Tibial nerve (tissue), 3 donors: ENCODE data around the gene ZBTB49.

Experiments
- CTCF ChIP-seq, 5 experiments: fragments of 200-600 bp in 3 of 5; fragments of 450-650 bp in 2 of 5; sonication (generic) in 3 of 5; IDR thresholded peaks; one replicate each; pipeline ENCODE4 v1.5.1; 2016 to 2019; ENCODE audit warnings: antibody characterized with exemption in 5 of 5, mild to moderate bottlenecking in 3 of 5, moderate library complexity in 2 of 5
- POLR2A ChIP-seq, 2 donors: fragments of 450-650 bp; IDR thresholded peaks; one replicate each; pipeline ENCODE4 v1.6.1; 2017; ENCODE audit warnings: antibody characterized with exemption in 2 of 2, mild to moderate bottlenecking in 2 of 2, moderate library complexity in 2 of 2

GRCh38 chr4:4249866-4250265 is 40.2 kb upstream of the ZBTB49 start:
- TF ChIP-seq CTCF (IDR thresholded peaks at IDR 0.05) (no peak), POLR2A (IDR thresholded peaks at IDR 0.05) (no peak)
